GM12878 (cell line): Measurements from ENCODE around the gene SPATA9. TPM values are rescaled to one million over a fixed set of nuclear protein-coding genes. Genes with fewer than 3 reads are reported as not detected.

Source experiments
- BACH1 ChIP-seq: fragments of 450-650 bp; IDR thresholded peaks from 2 replicates; pipeline ENCODE4 v1.6.1; 2017; ENCODE audit warnings: mild to moderate bottlenecking, borderline replicate concordance
- BCL11A ChIP-seq: IDR thresholded peaks from 2 replicates; pipeline ENCODE4 v1.6.1; 2011; ENCODE audit warnings: low read depth, low read length
- BMI1 ChIP-seq: fragments of 450-650 bp; IDR thresholded peaks from 2 replicates; pipeline ENCODE4 v1.6.1; 2016; ENCODE audit warnings: mild to moderate bottlenecking, moderate library complexity, borderline replicate concordance
- CREB1 ChIP-seq: IDR thresholded peaks from 2 replicates; pipeline ENCODE4 v1.6.1; 2012; ENCODE audit warnings: low read depth, mild to moderate bottlenecking, inconsistent platforms
- CREM ChIP-seq: IDR thresholded peaks from 2 replicates; pipeline ENCODE4 v1.6.1; 2014; ENCODE audit warnings: antibody characterized with exemption, low read depth
- DPF2 ChIP-seq: fragments of 450-650 bp; IDR thresholded peaks from 2 replicates; pipeline ENCODE4 v1.6.1; 2017; ENCODE audit warnings: mild to moderate bottlenecking
- EGR1 ChIP-seq, 2 experiments: IDR thresholded peaks; 1 replicate in 1 of 2; 2 replicates in 1 of 2; pipeline ENCODE4 v1.6.1; 2011 to 2012; ENCODE audit warnings: low read depth in 2 of 2, low read length in 2 of 2, borderline replicate concordance in 1 of 2, mild to moderate bottlenecking in 1 of 2, moderate library complexity in 1 of 2
- ESRRA ChIP-seq: IDR thresholded peaks from 2 replicates; pipeline ENCODE4 v1.6.1; 2012; ENCODE audit warnings: mild to moderate bottlenecking, low read length, improper control_type of control experiment
- ETV6 ChIP-seq, 2 experiments: fragments of 450-650 bp in 1 of 2; IDR thresholded peaks in 1 of 2; conservative IDR thresholded peaks in 1 of 2; 2 replicates each; pipeline ENCODE4 v1.6.1; 2014; ENCODE audit warnings: antibody characterized with exemption in 1 of 2, borderline replicate concordance in 1 of 2, low read depth in 1 of 2, mild to moderate bottlenecking in 1 of 2, moderate library complexity in 1 of 2
- EZH2 ChIP-seq: IDR thresholded peaks from 2 replicates; pipeline ENCODE4 v1.6.1; 2012; ENCODE audit warnings: low read depth, mild to moderate bottlenecking, control low read depth, inconsistent platforms, low read length, borderline replicate concordance; ENCODE audit not compliant: control insufficient read depth
- JUND ChIP-seq: IDR thresholded peaks from 2 replicates; pipeline ENCODE4 v1.6.1; 2012; ENCODE audit warnings: low read depth, mild to moderate bottlenecking, low read length, improper control_type of control experiment, moderate library complexity
- MTA2 ChIP-seq: fragments of 450-650 bp; IDR thresholded peaks from 2 replicates; pipeline ENCODE4 v1.6.1; 2016; ENCODE audit warnings: low read depth, mild to moderate bottlenecking, moderate library complexity
- NFYA ChIP-seq: IDR thresholded peaks from 2 replicates; pipeline ENCODE4 v1.6.1; 2011; ENCODE audit warnings: low read depth, mild to moderate bottlenecking, low read length, improper control_type of control experiment, borderline replicate concordance
- NR2F1 ChIP-seq: fragments of 450-650 bp; conservative IDR thresholded peaks from 2 replicates; pipeline ENCODE4 v1.6.1; 2017; ENCODE audit warnings: mild to moderate bottlenecking
- PAX8 ChIP-seq: fragments of 450-650 bp; IDR thresholded peaks from 2 replicates; pipeline ENCODE4 v1.6.1; 2017; ENCODE audit warnings: mild to moderate bottlenecking, moderate library complexity
- POLR2A ChIP-seq: IDR thresholded peaks from 2 replicates; pipeline ENCODE4 v1.6.1; 2011; ENCODE audit warnings: low read depth, mild to moderate bottlenecking, low read length
- RAD51 ChIP-seq: fragments of 450-650 bp; IDR thresholded peaks from 2 replicates; pipeline ENCODE4 v1.6.1; 2016; ENCODE audit warnings: moderate library complexity, mild to moderate bottlenecking, inconsistent platforms
- RFX5 ChIP-seq: IDR thresholded peaks from 2 replicates; pipeline ENCODE4 v1.6.1; 2011; ENCODE audit warnings: low read depth, low read length, improper control_type of control experiment
- SIX5 ChIP-seq: IDR thresholded peaks from 2 replicates; pipeline ENCODE4 v1.6.1; 2011; ENCODE audit warnings: mild to moderate bottlenecking, low read depth, low read length, moderate library complexity; ENCODE audit not compliant: severe bottlenecking
- SMAD5 ChIP-seq: IDR thresholded peaks from 2 replicates; pipeline ENCODE4 v1.6.1; 2016; ENCODE audit warnings: antibody characterized with exemption, low read depth
- YBX1 ChIP-seq: fragments of 450-650 bp; IDR thresholded peaks from 2 replicates; pipeline ENCODE4 v1.6.1; 2016; ENCODE audit warnings: antibody characterized with exemption
- ZNF207 ChIP-seq: fragments of 450-650 bp; IDR thresholded peaks from 2 replicates; pipeline ENCODE4 v1.6.1; 2014; ENCODE audit warnings: antibody characterized with exemption, mild to moderate bottlenecking, borderline replicate concordance
- ZNF24 ChIP-seq: fragments of 450-650 bp; IDR thresholded peaks from 2 replicates; pipeline ENCODE4 v1.6.1; 2017; ENCODE audit warnings: antibody characterized with exemption, mild to moderate bottlenecking
- ZNF274 ChIP-seq: IDR thresholded peaks from one replicate; pipeline ENCODE4 v1.8.0; 2011; ENCODE audit not compliant: insufficient read length, insufficient read depth
- polyA plus RNA-seq, 11 experiments: library from polyadenylated mRNA; depleted of rRNA in 4 of 11; unstranded in 6 of 11; stranded (reverse) in 5 of 11; fragments of >200 nt; fragmentation: Nextera tagmentation in 4 of 11; fragmentation: Illumina TruSeq in 1 of 11; extraction: Ambion mirVana in 4 of 11; extraction: Trizol in 1 of 11; gene quantifications; 1 replicate in 1 of 11; 2 replicates in 10 of 11; pipeline versions ENCODE4 v1.2.1 to v1.2.3, GENCODE V29; 2011 to 2016; ENCODE audit warnings: inconsistent platforms in 2 of 11, missing spikeins in 2 of 11, low read depth in 1 of 11
- total RNA-seq, 4 experiments: library from RNA; depleted of rRNA in 3 of 4; stranded (reverse); fragments of >200 nt in 3 of 4; fragmentation: Illumina TruSeq in 1 of 4; extraction: Trizol in 1 of 4; gene quantifications; 2 replicates each; pipeline versions ENCODE4 v1.2.1 to v1.2.3, GENCODE V29; 2013 to 2021
- TF ChIP-seq, protein P1 (sequence below): fragments of 450-650 bp; IDR thresholded peaks from 2 replicates; pipeline ENCODE4 v1.6.1; 2017; ENCODE audit warnings: borderline replicate concordance
- TF ChIP-seq, protein P2 (sequence below), 3 experiments: IDR thresholded peaks in 2 of 3; conservative IDR thresholded peaks in 1 of 3; 2 replicates each; pipeline ENCODE4 v1.5.1; 2011; ENCODE audit warnings: low read depth in 3 of 3, low read length in 3 of 3, mild to moderate bottlenecking in 3 of 3, control low read depth in 2 of 3, moderate library complexity in 2 of 3, inconsistent platforms in 1 of 3, mixed read lengths in 1 of 3; ENCODE audit not compliant: control insufficient read depth in 2 of 3, insufficient read depth in 1 of 3; ENCODE audit errors: extremely low read depth in 1 of 3
- TF ChIP-seq, protein P3 (sequence below): fragments of 150-350 bp; IDR thresholded peaks from 2 replicates; pipeline ENCODE4 v1.6.1; 2016; ENCODE audit warnings: low read depth, low read length

The SPATA9 gene
- total and polyA plus RNA-seq, 10 of the 15 experiments (the other 5 are each of a cell fraction or from before 2014, with no cell fraction given) = 0.11 to 0.49 (median 0.16) TPM; not detected in 1

DNA sequence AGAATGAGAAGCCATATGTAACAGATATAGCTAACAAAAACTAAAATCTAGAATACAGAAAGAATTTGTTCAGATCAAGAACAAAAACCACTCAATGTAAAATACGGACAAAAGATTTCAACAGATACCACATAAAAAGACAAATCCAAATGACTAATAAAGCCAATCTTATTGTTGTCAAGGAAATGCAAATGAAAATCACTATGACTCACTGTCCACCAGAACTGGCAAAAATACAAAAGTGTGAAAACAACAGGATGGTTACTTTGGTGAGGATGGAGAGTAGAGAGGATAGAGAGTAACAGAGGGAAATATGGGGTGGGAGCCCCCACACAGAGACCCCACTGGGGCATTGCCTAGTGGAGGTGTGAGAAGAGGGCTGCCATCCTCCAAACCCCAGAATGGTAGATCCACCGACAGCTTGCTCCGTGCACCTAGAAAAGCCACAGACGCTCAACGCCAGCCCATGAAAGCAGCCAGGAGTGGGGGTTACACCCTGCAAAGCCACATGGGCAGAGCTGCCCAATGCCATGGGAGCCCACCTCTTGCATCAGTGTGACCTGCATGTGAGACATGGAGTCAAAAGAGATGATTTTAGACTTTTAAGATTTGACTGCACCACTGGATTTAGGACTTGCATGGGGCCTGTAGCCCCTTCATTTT, 33.1 kb upstream of the SPATA9 start (continued):
- TF ChIP-seq, protein P1, sequence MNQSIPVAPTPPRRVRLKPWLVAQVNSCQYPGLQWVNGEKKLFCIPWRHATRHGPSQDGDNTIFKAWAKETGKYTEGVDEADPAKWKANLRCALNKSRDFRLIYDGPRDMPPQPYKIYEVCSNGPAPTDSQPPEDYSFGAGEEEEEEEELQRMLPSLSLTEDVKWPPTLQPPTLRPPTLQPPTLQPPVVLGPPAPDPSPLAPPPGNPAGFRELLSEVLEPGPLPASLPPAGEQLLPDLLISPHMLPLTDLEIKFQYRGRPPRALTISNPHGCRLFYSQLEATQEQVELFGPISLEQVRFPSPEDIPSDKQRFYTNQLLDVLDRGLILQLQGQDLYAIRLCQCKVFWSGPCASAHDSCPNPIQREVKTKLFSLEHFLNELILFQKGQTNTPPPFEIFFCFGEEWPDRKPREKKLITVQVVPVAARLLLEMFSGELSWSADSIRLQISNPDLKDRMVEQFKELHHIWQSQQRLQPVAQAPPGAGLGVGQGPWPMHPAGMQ = no peak
- TF ChIP-seq BACH1 = no peak
- TF ChIP-seq BMI1 = no peak; the same call in 1 of the 2 replicates
- no peak for TF ChIP-seq RAD51
- no peak for TF ChIP-seq SIX5
- no peak for TF ChIP-seq EZH2
- peak in 1 of 2 experiments; percentile 55; a peak in 1 of 4 replicates for TF ChIP-seq ETV6 (conservative IDR thresholded peaks at IDR 0.05 in 1 of 2, IDR thresholded peaks at IDR 0.05 in 1 of 2; ENCODE audit: borderline replicate concordance in 1 of 2, low read depth in 1 of 2)
- TF ChIP-seq EGR1 (IDR thresholded peaks at IDR 0.05; ENCODE audit: borderline replicate concordance in 1 of 2, low read depth in 2 of 2, low read length in 2 of 2) = no peak
- peak; percentile 50 for TF ChIP-seq DPF2
- TF ChIP-seq CREM = peak; percentile 16; the same call in 1 of the 2 replicates
- TF ChIP-seq, protein P2, sequence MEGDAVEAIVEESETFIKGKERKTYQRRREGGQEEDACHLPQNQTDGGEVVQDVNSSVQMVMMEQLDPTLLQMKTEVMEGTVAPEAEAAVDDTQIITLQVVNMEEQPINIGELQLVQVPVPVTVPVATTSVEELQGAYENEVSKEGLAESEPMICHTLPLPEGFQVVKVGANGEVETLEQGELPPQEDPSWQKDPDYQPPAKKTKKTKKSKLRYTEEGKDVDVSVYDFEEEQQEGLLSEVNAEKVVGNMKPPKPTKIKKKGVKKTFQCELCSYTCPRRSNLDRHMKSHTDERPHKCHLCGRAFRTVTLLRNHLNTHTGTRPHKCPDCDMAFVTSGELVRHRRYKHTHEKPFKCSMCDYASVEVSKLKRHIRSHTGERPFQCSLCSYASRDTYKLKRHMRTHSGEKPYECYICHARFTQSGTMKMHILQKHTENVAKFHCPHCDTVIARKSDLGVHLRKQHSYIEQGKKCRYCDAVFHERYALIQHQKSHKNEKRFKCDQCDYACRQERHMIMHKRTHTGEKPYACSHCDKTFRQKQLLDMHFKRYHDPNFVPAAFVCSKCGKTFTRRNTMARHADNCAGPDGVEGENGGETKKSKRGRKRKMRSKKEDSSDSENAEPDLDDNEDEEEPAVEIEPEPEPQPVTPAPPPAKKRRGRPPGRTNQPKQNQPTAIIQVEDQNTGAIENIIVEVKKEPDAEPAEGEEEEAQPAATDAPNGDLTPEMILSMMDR (IDR thresholded peaks at IDR 0.05 in 2 of 3, conservative IDR thresholded peaks at IDR 0.05 in 1 of 3; ENCODE audit: control insufficient read depth in 2 of 3, extremely low read depth in 1 of 3, insufficient read depth in 1 of 3, low read depth in 3 of 3, low read length in 3 of 3) = no peak
- no peak for TF ChIP-seq YBX1
- TF ChIP-seq ZNF24 = no peak
- no peak for TF ChIP-seq JUND
- TF ChIP-seq SMAD5 = no peak
- 0 out of 2 replicates have a peak, but pooled peaks have one; percentile 51 for TF ChIP-seq BCL11A
- no peak for TF ChIP-seq RFX5
- TF ChIP-seq ESRRA = no peak
- TF ChIP-seq, protein P3, sequence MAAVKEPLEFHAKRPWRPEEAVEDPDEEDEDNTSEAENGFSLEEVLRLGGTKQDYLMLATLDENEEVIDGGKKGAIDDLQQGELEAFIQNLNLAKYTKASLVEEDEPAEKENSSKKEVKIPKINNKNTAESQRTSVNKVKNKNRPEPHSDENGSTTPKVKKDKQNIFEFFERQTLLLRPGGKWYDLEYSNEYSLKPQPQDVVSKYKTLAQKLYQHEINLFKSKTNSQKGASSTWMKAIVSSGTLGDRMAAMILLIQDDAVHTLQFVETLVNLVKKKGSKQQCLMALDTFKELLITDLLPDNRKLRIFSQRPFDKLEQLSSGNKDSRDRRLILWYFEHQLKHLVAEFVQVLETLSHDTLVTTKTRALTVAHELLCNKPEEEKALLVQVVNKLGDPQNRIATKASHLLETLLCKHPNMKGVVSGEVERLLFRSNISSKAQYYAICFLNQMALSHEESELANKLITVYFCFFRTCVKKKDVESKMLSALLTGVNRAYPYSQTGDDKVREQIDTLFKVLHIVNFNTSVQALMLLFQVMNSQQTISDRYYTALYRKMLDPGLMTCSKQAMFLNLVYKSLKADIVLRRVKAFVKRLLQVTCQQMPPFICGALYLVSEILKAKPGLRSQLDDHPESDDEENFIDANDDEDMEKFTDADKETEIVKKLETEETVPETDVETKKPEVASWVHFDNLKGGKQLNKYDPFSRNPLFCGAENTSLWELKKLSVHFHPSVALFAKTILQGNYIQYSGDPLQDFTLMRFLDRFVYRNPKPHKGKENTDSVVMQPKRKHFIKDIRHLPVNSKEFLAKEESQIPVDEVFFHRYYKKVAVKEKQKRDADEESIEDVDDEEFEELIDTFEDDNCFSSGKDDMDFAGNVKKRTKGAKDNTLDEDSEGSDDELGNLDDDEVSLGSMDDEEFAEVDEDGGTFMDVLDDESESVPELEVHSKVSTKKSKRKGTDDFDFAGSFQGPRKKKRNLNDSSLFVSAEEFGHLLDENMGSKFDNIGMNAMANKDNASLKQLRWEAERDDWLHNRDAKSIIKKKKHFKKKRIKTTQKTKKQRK = no peak
- peak; percentile 58 for TF ChIP-seq MTA2
- no peak for TF ChIP-seq ZNF274
- no peak for TF ChIP-seq ZNF207
- TF ChIP-seq POLR2A = no peak
- no peak for TF ChIP-seq CREB1
- no peak for TF ChIP-seq NFYA
- no peak for TF ChIP-seq PAX8
- no peak for TF ChIP-seq NR2F1
